Lower lobe of right lung (tissue), 2 donors: ENCODE results near the gene GAL3ST1. TPM values are rescaled to one million over a fixed set of nuclear protein-coding genes. Genes with fewer than 3 reads are reported as not detected.

Source experiments
- ATAC-seq, 2 donors: fragments of 200-7000 bp; cut with Tn5 transposase; one replicate each; pipeline ENCODE4 v1.9.1; 2020 to 2022; ENCODE audit warnings: mild to moderate bottlenecking in 2 of 2, moderate library complexity in 2 of 2
- DNase-seq: peaks from one replicate; pipeline ENCODE4 v3.0.0-alpha.2; 2020
- H3K27ac ChIP-seq: fragments of 200-600 bp; one replicate; pipeline ENCODE4 v1.8.0; 2022
- H3K27me3 ChIP-seq: fragments of 200-600 bp; one replicate; pipeline ENCODE4 v1.8.0; 2022; ENCODE audit warnings: low read depth
- H3K36me3 ChIP-seq: fragments of 200-600 bp; one replicate; pipeline ENCODE4 v1.8.0; 2022; ENCODE audit warnings: mild to moderate bottlenecking
- H3K4me1 ChIP-seq: fragments of 200-600 bp; one replicate; pipeline ENCODE4 v1.8.0; 2022
- H3K4me3 ChIP-seq: fragments of 200-600 bp; one replicate; pipeline ENCODE4 v1.8.0; 2022; ENCODE audit warnings: mild to moderate bottlenecking
- H3K9me3 ChIP-seq: fragments of 200-600 bp; one replicate; pipeline ENCODE4 v1.8.0; 2022
- CTCF ChIP-seq: fragments of 200-600 bp; IDR thresholded peaks from one replicate; pipeline ENCODE4 v1.8.0; 2022; ENCODE audit warnings: antibody characterized with exemption, mild to moderate bottlenecking
- intact Hi-C: fragments of 100-400 bp; cut with DNase I; formaldehyde crosslinking; loops from one replicate; pipeline ENCODE4 v1.11.0; 2022
- total RNA-seq: library from RNA; stranded (reverse); fragmentation: NEBNext Ultra II Directional; extraction: Animal tissue kit (Norgen Biotek cat#: 25700); gene quantifications from one replicate; pipeline ENCODE4 v1.2.1, GENCODE V29; 2021
- donor health status: DM: no; HTN: yes; CAD: no; lungs with severe emphysema.

Gene GAL3ST1
- total RNA-seq, 1 donor from 2014 or later = 1.7 TPM

GRCh38 chr22:30612789-30613188, 38.3 kb upstream of the GAL3ST1 start:
- H3K4me3 ChIP-seq = no peak overlapping the region
- H3K27ac ChIP-seq = no peak overlapping the region
- H3K9me3 ChIP-seq = no peaks in the 10 kb centered on the region
- H3K27me3 ChIP-seq = no peaks in the 10 kb centered on the region
- peaks cover 21% of the 10 kb centered on the region for H3K4me1 ChIP-seq
- H3K36me3 ChIP-seq = peaks cover 48% of the 10 kb centered on the region
- no peak for TF ChIP-seq CTCF
- intact Hi-C loops = no loop called here
- DNase-seq = no peak
- ATAC-seq = no peak

GRCh38 chr22:30611197-30611596, 36.7 kb upstream of the GAL3ST1 start:
- intact Hi-C loops = no loop called here

GRCh38 chr22:30610299-30610698, 35.8 kb upstream of the GAL3ST1 start:
- H3K4me1 ChIP-seq = peaks cover 38% of the 10 kb centered on the region
- no peak for TF ChIP-seq CTCF
- no peak overlapping the region for H3K4me3 ChIP-seq
- H3K27me3 ChIP-seq = no peaks in the 10 kb centered on the region
- no peaks in the 10 kb centered on the region for H3K9me3 ChIP-seq
- peaks cover 34% of the 10 kb centered on the region for H3K36me3 ChIP-seq
- peak overlapping the region; percentile 86 for H3K27ac ChIP-seq
- DNase-seq (peak; percentile 75), ATAC-seq (peak; percentile 18 to 34)
- intact Hi-C loops = no loop called here

More at GRCh38 chr22:30611197-30611596, 36.7 kb upstream of the GAL3ST1 start:
- TF ChIP-seq CTCF = no peak
- H3K4me3 ChIP-seq = no peak overlapping the region
- no peak for DNase-seq
- no peak overlapping the region for H3K27ac ChIP-seq
- no peak for ATAC-seq
- H3K36me3 ChIP-seq = peaks cover 34% of the 10 kb centered on the region
- peaks cover 29% of the 10 kb centered on the region for H3K4me1 ChIP-seq
- H3K27me3 ChIP-seq = no peaks in the 10 kb centered on the region
- no peaks in the 10 kb centered on the region for H3K9me3 ChIP-seq

GRCh38 chr22:30609260-30610185, 35.1 kb upstream of the GAL3ST1 start:
- Histone ChIP-seq H3K4me3 (peak overlapping the region; percentile 17), H3K4me1 (peaks cover 43% of the 10 kb centered on the region), H3K27ac (peak overlapping the region; percentile 86), H3K27me3 (no peaks in the 10 kb centered on the region), H3K36me3 (peaks cover 34% of the 10 kb centered on the region), H3K9me3 (no peaks in the 10 kb centered on the region)
- DNase-seq = no peak
- TF ChIP-seq CTCF = no peak
- intact Hi-C loops = no loop called here
- peak; percentile 61 to 67 for ATAC-seq

- H3K27me3 ChIP-seq = no peaks in the 10 kb centered on the region
- no peak for ATAC-seq
- no peak for TF ChIP-seq CTCF
- peak overlapping the region; percentile 86 for H3K27ac ChIP-seq
- DNase-seq = no peak
- H3K9me3 ChIP-seq = no peaks in the 10 kb centered on the region
- peak overlapping the region; percentile 79 for H3K4me3 ChIP-seq
- intact Hi-C loops = no loop called here
- H3K4me1 ChIP-seq = peaks cover 43% of the 10 kb centered on the region
- peaks cover 22% of the 10 kb centered on the region for H3K36me3 ChIP-seq
Observed at GRCh38 chr22:30607939-30608338, 33.5 kb upstream of the GAL3ST1 start.
